Hematopoietic multipotent progenitor cell treated with erythropoietin and hydrocortisone succinate and interleukin-3 and kit ligand, for 4 days (in vitro differentiated cells): ENCODE data around the gene GGNBP2.
"Not testable (repeated sequence)": the region's sequence is repeated elsewhere in the genome, so short reads cannot be mapped to it uniquely, and the experiment has no call there.

Experiments used
- DNase-seq: peaks from one replicate; pipeline ENCODE4 v3.0.0-alpha.2; 2015

GGNBP2 gene

GRCh38 chr17:36602924-36603384 lies 58.2 kb downstream of the GGNBP2 start:
- DNase-seq, result peak; percentile 91

- DNase-seq, result not testable (repeated sequence)
Observed at GRCh38 chr17:36605028-36605427, 60.3 kb downstream of the GGNBP2 start.

GRCh38 chr17:36608280-36608679 lies 63.6 kb downstream of the GGNBP2 start:
- DNase-seq, result no peak

- peak; percentile 70 for DNase-seq
Observed at GRCh38 chr17:36608794-36609497, 64.2 kb downstream of the GGNBP2 start.

- DNase-seq, result no peak
Observed at GRCh38 chr17:36609498-36609862, 64.8 kb downstream of the GGNBP2 start.

GRCh38 chr17:36610474-36610873 lies 65.8 kb downstream of the GGNBP2 start:
- no peak for DNase-seq

GRCh38 chr17:36611345-36612072 lies 66.8 kb downstream of the GGNBP2 start:
- DNase-seq, result no peak

- no peak for DNase-seq
Observed at GRCh38 chr17:36612323-36612722, 67.6 kb downstream of the GGNBP2 start.

GRCh38 chr17:36613155-36613554 lies 68.4 kb downstream of the GGNBP2 start:
- DNase-seq, result no peak

- DNase-seq, result no peak
Observed at GRCh38 chr17:36614081-36614480, 69.4 kb downstream of the GGNBP2 start.

- no peak for DNase-seq
Observed at GRCh38 chr17:36614933-36615332, 70.2 kb downstream of the GGNBP2 start.

GRCh38 chr17:36616061-36617029 lies 71.6 kb downstream of the GGNBP2 start:
- DNase-seq, result no peak

GRCh38 chr17:36617773-36618172 lies 73.1 kb downstream of the GGNBP2 start:
- no peak for DNase-seq

GRCh38 chr17:36623281-36623680 lies 78.6 kb downstream of the GGNBP2 start:
- DNase-seq, result no peak

- DNase-seq, result no peak
Observed at GRCh38 chr17:36625188-36625587, 80.5 kb downstream of the GGNBP2 start.

GRCh38 chr17:36627101-36627500 lies 82.4 kb downstream of the GGNBP2 start:
- no peak for DNase-seq

GRCh38 chr17:36628576-36628975 lies 83.9 kb downstream of the GGNBP2 start:
- DNase-seq, result no peak

GRCh38 chr17:36629252-36629847 lies 84.6 kb downstream of the GGNBP2 start:
- peak; percentile 88 for DNase-seq

GRCh38 chr17:36629970-36630502 lies 85.3 kb downstream of the GGNBP2 start:
- no peak for DNase-seq

- DNase-seq, result no peak
Observed at GRCh38 chr17:36631022-36631421, 86.3 kb downstream of the GGNBP2 start.

- no peak for DNase-seq
Observed at GRCh38 chr17:36632916-36633771, 88.4 kb downstream of the GGNBP2 start.
